Skeletal muscle tissue (tissue), 4 donors: ENCODE data around the gene SIRT6. TPM values are rescaled to one million over a fixed set of nuclear protein-coding genes. Genes with fewer than 3 reads are reported as not detected.

ENCODE experiments used
- H3K27ac ChIP-seq: one replicate; pipeline ENCODE4 v1.7.0; 2013; ENCODE audit warnings: mild to moderate bottlenecking, low read depth, low read length, inconsistent platforms
- H3K27me3 ChIP-seq, 3 donors: one replicate each; pipeline ENCODE4 v1.7.0; 2013; ENCODE audit warnings: low read length in 3 of 3; ENCODE audit not compliant: control insufficient read depth in 3 of 3, insufficient read depth in 3 of 3
- H3K36me3 ChIP-seq, 3 donors: one replicate each; pipeline ENCODE4 v1.7.0; 2013; ENCODE audit warnings: low read length in 3 of 3; ENCODE audit not compliant: control insufficient read depth in 3 of 3, insufficient read depth in 3 of 3
- H3K4me1 ChIP-seq, 3 donors: one replicate each; pipeline ENCODE4 v1.7.0; 2013; ENCODE audit warnings: low read length in 3 of 3, mild to moderate bottlenecking in 3 of 3; ENCODE audit not compliant: control insufficient read depth in 3 of 3, insufficient read depth in 3 of 3
- H3K4me3 ChIP-seq, 3 donors: one replicate each; pipeline ENCODE4 v1.7.0; 2013; ENCODE audit warnings: low read length in 3 of 3
- H3K9ac ChIP-seq, 3 donors: one replicate each; pipeline ENCODE4 v1.7.0; 2013; ENCODE audit warnings: low read length in 3 of 3, mild to moderate bottlenecking in 3 of 3, moderate library complexity in 2 of 3, low read depth in 1 of 3
- H3K9me3 ChIP-seq, 3 donors: one replicate each; pipeline ENCODE4 v1.7.0; 2013; ENCODE audit warnings: low read length in 3 of 3; ENCODE audit not compliant: control insufficient read depth in 3 of 3
- total RNA-seq: library from RNA; depleted of rRNA; stranded (reverse); fragments of >200 nt; gene quantifications from one replicate; pipeline ENCODE4 v1.2.3, GENCODE V29; 2014
- donor health status: Osteomylitis.

Gene SIRT6
- total RNA-seq, 1 donor from 2014 or later: 9.9 TPM

GRCh38 chr19:4177146-4177545 is 5.2 kb downstream of the SIRT6 start:
- no peak overlapping the region for H3K4me3 ChIP-seq
- no peak overlapping the region for H3K27ac ChIP-seq
- peaks cover 8 to 27% (median 18%) of the 10 kb centered on the region in 3 donors for H3K36me3 ChIP-seq

GRCh38 chr19:4175669-4175931 is 6.8 kb downstream of the SIRT6 start:
- H3K9me3 ChIP-seq: no peaks in the 10 kb centered on the region

More at GRCh38 chr19:4177146-4177545, 5.2 kb downstream of the SIRT6 start:
- Histone ChIP-seq H3K9me3 (no peaks in the 10 kb centered on the region), H3K9ac (no peak overlapping the region), H3K27me3 (peaks cover 0 to 8% (median 8%) of the 10 kb centered on the region in 3 donors), H3K4me1 (peaks cover 11 to 16% (median 12%) of the 10 kb centered on the region in 3 donors)

DNA sequence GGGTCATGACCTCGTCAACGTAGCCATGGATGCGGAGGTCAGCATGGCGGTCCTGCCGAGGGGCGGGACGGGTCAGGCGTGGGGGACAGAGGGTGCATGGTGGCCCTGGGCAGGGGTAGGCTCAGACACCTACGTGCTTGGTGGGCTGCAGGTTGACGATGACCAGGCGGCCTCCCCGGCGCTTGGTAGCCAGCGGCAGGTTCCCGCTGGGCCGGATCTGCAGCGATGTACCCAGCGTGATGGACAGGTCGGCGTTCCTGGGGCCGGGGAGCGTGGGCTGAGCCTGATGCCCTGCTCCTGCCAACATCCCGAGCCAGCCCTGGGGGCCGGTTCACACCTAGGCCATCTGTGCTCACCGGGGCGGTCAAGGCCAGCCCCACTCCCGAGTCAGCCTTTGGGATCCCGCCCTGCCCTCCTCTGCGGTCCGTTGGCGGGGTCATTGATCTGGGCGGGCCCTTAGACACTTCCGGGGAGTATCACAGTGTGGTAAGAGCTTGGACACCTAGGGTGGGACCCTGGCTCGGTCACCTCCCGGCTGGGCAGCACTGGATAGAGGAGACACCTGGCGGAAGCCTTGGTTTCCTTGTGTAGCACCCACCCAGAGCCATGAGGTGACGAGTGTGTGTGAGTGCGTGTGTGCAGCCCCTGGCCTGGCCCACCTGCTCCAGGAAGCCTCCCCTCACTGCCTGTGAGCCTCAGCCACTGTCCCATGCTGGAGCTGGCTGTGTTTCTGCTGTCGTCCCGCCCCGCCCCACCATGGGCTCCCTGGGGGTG is 7.3 kb downstream of the SIRT6 start:
- Histone ChIP-seq H3K27me3 (peaks cover 0 to 21% (median 20%) of the 10 kb centered on the region in 3 donors), H3K9me3 (no peaks in the 10 kb centered on the region), H3K9ac (no peak overlapping the region), H3K36me3 (peaks cover 8 to 18% (median 16%) of the 10 kb centered on the region in 3 donors), H3K4me1 (no peaks in the 10 kb centered on the region), H3K4me3 (no peak overlapping the region), H3K27ac (no peak overlapping the region)

More at GRCh38 chr19:4175669-4175931, 6.8 kb downstream of the SIRT6 start:
- Histone ChIP-seq H3K4me3 (no peak overlapping the region), H3K27me3 (peaks cover 0 to 21% (median 20%) of the 10 kb centered on the region in 3 donors), H3K36me3 (peaks cover 8 to 24% (median 18%) of the 10 kb centered on the region in 3 donors), H3K9ac (no peak overlapping the region), H3K27ac (no peak overlapping the region), H3K4me1 (peaks cover 0 to 2% (median 0%) of the 10 kb centered on the region in 3 donors)

- Histone ChIP-seq H3K36me3 (peaks cover 5 to 15% (median 12%) of the 10 kb centered on the region in 3 donors), H3K4me1 (no peaks in the 10 kb centered on the region), H3K27ac (no peak overlapping the region), H3K4me3 (no peak overlapping the region), H3K27me3 (peaks cover 0 to 21% (median 20%) of the 10 kb centered on the region in 3 donors), H3K9ac (no peak overlapping the region), H3K9me3 (no peaks in the 10 kb centered on the region)
These were observed 8.0 kb downstream of the SIRT6 start for GRCh38 chr19:4174213-4174894.

DNA sequence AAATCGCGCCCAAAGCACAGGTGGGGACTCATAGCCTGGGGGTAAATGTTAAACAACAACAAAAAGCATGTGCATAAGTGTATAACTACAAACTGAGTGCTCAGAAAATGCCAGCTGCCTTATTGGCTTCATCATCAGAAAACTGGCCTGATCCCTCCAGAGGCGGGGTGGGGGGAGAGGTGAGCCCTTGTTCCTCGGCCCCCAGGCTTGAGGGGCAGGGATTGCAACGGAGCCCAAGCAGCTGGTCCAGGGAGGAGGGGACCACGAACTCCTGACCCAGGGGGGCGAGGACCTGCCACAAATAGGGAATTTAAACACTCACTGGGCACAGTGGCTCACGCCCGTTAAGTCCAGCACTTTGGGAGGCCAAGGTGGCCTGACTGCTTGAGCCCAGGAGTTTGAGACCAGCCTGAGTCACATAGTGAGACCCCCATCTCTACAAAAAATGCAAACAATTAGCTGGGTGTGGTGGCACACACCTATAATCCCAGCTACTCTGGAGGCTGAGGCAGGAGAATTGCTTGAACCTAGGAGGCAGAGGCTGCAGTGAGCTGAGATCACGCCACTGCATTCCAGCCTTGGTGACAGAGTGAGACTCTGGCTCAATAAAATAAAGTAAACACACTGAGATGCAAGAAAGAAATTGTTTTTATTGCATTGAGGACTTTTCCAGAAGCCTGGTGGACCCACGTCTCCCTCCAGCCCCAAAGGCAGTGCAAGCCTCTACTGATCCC is 8.7 kb downstream of the SIRT6 start:
- no peaks in the 10 kb centered on the region for H3K4me1 ChIP-seq
- H3K27me3 ChIP-seq: peaks cover 0 to 21% (median 20%) of the 10 kb centered on the region in 3 donors
- H3K4me3 ChIP-seq: no peak overlapping the region
- H3K27ac ChIP-seq: no peak overlapping the region
- H3K36me3 ChIP-seq: peaks cover 5 to 12% (median 9%) of the 10 kb centered on the region in 3 donors
- H3K9ac ChIP-seq: no peak overlapping the region
- H3K9me3 ChIP-seq: no peaks in the 10 kb centered on the region

DNA sequence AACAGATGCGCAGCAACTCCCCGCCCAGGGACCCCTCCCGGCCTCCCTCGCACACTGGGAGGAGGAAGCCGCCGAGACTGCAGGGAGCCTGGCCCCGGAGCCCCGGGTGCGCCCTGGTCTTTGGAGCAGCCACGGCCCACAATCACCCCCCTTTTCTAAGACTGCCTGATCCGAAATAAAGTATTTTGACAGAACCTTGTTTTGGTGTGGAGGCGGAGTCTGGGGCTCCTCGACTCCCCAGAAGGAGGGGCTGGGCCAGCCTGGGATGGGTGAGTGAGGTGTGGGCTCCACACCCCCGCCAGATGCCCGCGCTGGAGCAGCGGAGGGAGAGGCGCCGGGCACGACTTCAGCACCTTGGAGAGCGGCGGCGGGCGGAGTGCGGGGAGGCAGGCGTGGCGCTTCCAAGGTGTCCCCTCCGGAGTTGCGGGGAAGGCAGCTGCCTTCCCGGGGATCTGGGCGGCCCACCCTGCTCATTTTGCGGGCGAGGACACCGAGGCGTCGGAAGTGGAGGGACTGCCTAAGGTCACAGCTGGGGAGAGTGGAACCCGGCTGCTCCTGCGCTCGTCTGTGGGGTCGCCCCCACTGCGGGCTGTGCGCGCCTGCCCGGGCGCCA is 9.4 kb downstream of the SIRT6 start:
- no peak overlapping the region for H3K4me3 ChIP-seq
- no peak overlapping the region for H3K9ac ChIP-seq
- no peaks in the 10 kb centered on the region for H3K9me3 ChIP-seq
- no peaks in the 10 kb centered on the region for H3K4me1 ChIP-seq
- no peak overlapping the region for H3K27ac ChIP-seq
- H3K27me3 ChIP-seq: peaks cover 0 to 25% (median 23%) of the 10 kb centered on the region in 3 donors
- H3K36me3 ChIP-seq: peaks cover 5 to 12% (median 9%) of the 10 kb centered on the region in 3 donors

- Histone ChIP-seq H3K36me3 (peaks cover 4 to 9% (median 9%) of the 10 kb centered on the region in 3 donors), H3K27me3 (peaks cover 0 to 31% (median 23%) of the 10 kb centered on the region in 3 donors), H3K9ac (no peak overlapping the region), H3K27ac (no peak overlapping the region), H3K4me1 (no peaks in the 10 kb centered on the region), H3K9me3 (no peaks in the 10 kb centered on the region), H3K4me3 (no peak overlapping the region)
These were observed 10.7 kb downstream of the SIRT6 start for GRCh38 chr19:4171676-4172075.

GRCh38 chr19:4164262-4164661 is 18.1 kb downstream of the SIRT6 start:
- H3K27ac ChIP-seq: no peak overlapping the region
- no peak overlapping the region for H3K9ac ChIP-seq
- peaks cover 9 to 30% (median 18%) of the 10 kb centered on the region in 3 donors for H3K27me3 ChIP-seq
- no peak overlapping the region for H3K4me3 ChIP-seq
- no peaks in the 10 kb centered on the region for H3K9me3 ChIP-seq
- H3K4me1 ChIP-seq: no peaks in the 10 kb centered on the region
- no peaks in the 10 kb centered on the region for H3K36me3 ChIP-seq

DNA sequence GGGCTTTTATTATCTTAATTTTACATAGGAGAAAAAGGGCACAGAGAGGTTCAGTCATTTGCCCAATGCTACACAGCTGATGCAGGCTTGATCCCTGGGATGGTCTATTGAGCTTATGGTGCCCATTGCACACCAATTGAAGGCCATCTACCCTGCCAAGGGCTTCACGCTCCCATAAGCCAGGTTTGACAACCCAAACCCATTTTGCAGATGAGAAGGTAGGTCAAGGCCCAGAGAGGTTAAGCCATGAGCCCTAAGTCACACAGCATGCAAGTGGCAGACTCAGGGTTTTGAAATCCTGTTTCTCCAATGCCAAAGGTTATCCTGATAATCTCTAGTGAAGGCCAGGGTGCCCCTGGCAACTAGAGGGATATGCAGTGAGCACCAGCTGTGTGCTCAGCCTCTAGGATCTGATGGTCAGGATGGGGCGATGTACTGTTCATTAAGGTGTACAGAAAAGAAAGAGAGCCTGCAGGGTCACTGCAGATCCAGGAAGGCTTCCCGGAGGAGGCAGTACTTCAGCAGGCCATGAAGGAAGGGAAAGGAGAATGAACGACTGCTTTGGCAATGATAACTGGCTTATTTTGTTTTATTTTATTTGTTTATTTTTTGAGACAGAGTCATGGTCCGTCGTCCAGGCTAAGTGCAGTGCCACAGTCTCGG is 20.8 kb downstream of the SIRT6 start:
- H3K27ac ChIP-seq: no peak overlapping the region

More for the DNA sequence above, 20.8 kb downstream of the SIRT6 start:
- Histone ChIP-seq H3K4me1 (no peaks in the 10 kb centered on the region), H3K9ac (no peak overlapping the region), H3K27me3 (peaks cover 9 to 21% (median 19%) of the 10 kb centered on the region in 3 donors), H3K4me3 (no peak overlapping the region), H3K36me3 (no peaks in the 10 kb centered on the region), H3K9me3 (no peaks in the 10 kb centered on the region)
